Endothelial cell of umbilical vein (primary cell): ENCODE measurements around the gene PLOD1. TPM values are rescaled to one million over a fixed set of nuclear protein-coding genes. Genes with fewer than 3 reads are reported as not detected.
A peak's percentile ranks its signal among the peaks of the same experiment; 100 is the strongest.
"Not testable (repeated sequence)": the region's sequence is repeated elsewhere in the genome, so short reads cannot be mapped to it uniquely, and the experiment has no call there.

Experiments used
- BruUV-seq: library from RNA; stranded (reverse); fragments of 400-500 nt; replicated peaks from 2 replicates; lab custom pipeline; 2021; lab: Mats Ljungman, UMichigan
- CTCF ChIA-PET: fragments of 300-600, 350-600 bp; sonication (Branson Sonifier 250); formaldehyde crosslinking; loops from one replicate; lab custom pipeline; 2021; ENCODE audit warnings: antibody characterized with exemption, inconsistent platforms; lab: Charles Lee
- POLR2A ChIA-PET: fragments of 300-600, 350-600 bp; sonication (Branson Sonifier 250); formaldehyde crosslinking; loops from one replicate; lab custom pipeline; 2021; ENCODE audit warnings: antibody characterized with exemption, inconsistent platforms; lab: Charles Lee
- DNase-seq: peaks from one replicate; pipeline ENCODE4 v3.0.0-alpha.2; 2011; ENCODE audit warnings: low read depth, low spot score
- FAIRE-seq: peaks from 2 replicates; lab custom pipeline; 2011; peaks lifted over from hg19 to GRCh38; lab: Jason Lieb, UNC
- H2AFZ ChIP-seq: 2 replicates; pipeline ENCODE4 v1.6.0; 2012; ENCODE audit warnings: low read depth, low read length, control low read depth, inconsistent platforms
- H3K27ac ChIP-seq: 2 replicates; pipeline ENCODE4 v1.5.1; 2011; ENCODE audit warnings: low read depth, mild to moderate bottlenecking, control low read depth, low read length, moderate library complexity; ENCODE audit not compliant: insufficient read depth
- H3K27me3 ChIP-seq, 2 experiments: 2 replicates each; pipeline versions ENCODE4 v1.6.0 to v1.6.1; 2011; ENCODE audit warnings: low read length in 2 of 2, mixed read lengths in 1 of 2; ENCODE audit not compliant: control insufficient read depth in 2 of 2, insufficient read depth in 2 of 2
- H3K36me3 ChIP-seq, 2 experiments: 2 replicates in 1 of 2; 3 replicates in 1 of 2; pipeline ENCODE4 v1.5.1; 2011; ENCODE audit warnings: low read length in 2 of 2, mild to moderate bottlenecking in 1 of 2, moderate library complexity in 1 of 2; ENCODE audit not compliant: control insufficient read depth in 2 of 2, insufficient read depth in 2 of 2; ENCODE audit errors: extremely low read depth in 1 of 2
- H3K4me1 ChIP-seq: 3 replicates; pipeline ENCODE4 v1.5.1; 2011; ENCODE audit warnings: mild to moderate bottlenecking, low read length; ENCODE audit not compliant: control insufficient read depth, insufficient read depth; ENCODE audit errors: extremely low read depth
- H3K4me2 ChIP-seq: 2 replicates; pipeline ENCODE4 v1.6.1; 2011; ENCODE audit warnings: low read length, control low read depth, mixed read lengths; ENCODE audit not compliant: insufficient read depth
- H3K4me3 ChIP-seq, 3 experiments: fragments of 200-600 bp in 1 of 3; sonication (generic), shearing (Covaris generic) in 1 of 3; replicated peaks in 1 of 3; 2 replicates each; pipeline ENCODE4 v1.5.1; 2011 to 2016; ENCODE audit warnings: control low read depth in 3 of 3, low read length in 3 of 3, mild to moderate bottlenecking in 2 of 3, inconsistent platforms in 1 of 3, low read depth in 1 of 3, moderate library complexity in 1 of 3; ENCODE audit not compliant: insufficient read depth in 1 of 3
- H3K79me2 ChIP-seq: 2 replicates; pipeline ENCODE4 v1.6.0; 2012; ENCODE audit warnings: low read length, inconsistent platforms; ENCODE audit not compliant: control insufficient read depth, insufficient read depth
- H3K9ac ChIP-seq: replicated peaks from 2 replicates; pipeline ENCODE3; 2011; ENCODE audit warnings: low read length, control low read depth; ENCODE audit not compliant: insufficient read depth; ENCODE audit errors: extremely low read depth
- H3K9me1 ChIP-seq: replicated peaks from 3 replicates; pipeline ENCODE4 v1.6.0; 2011; ENCODE audit warnings: mild to moderate bottlenecking, low read length; ENCODE audit not compliant: control insufficient read depth, insufficient read depth; ENCODE audit errors: extremely low read depth
- H3K9me3 ChIP-seq: replicated peaks from 2 replicates; pipeline ENCODE4 v1.5.1; 2012; ENCODE audit warnings: low read length, inconsistent platforms; ENCODE audit not compliant: control insufficient read depth, insufficient read depth
- H4K20me1 ChIP-seq: replicated peaks from 2 replicates; pipeline ENCODE3; 2011; ENCODE audit warnings: mild to moderate bottlenecking, low read length; ENCODE audit not compliant: control insufficient read depth, insufficient read depth; ENCODE audit errors: extremely low read depth
- CTCF ChIP-seq, 2 donors: IDR thresholded peaks; 1 replicate in 1 of 2; 2 replicates in 1 of 2; pipeline ENCODE4 v1.5.1; 2011; ENCODE audit warnings: low read length in 2 of 2, mild to moderate bottlenecking in 2 of 2, moderate library complexity in 2 of 2, control low read depth in 1 of 2, inconsistent platforms in 1 of 2, low read depth in 1 of 2; ENCODE audit not compliant: insufficient read depth in 1 of 2; ENCODE audit errors: extremely low read depth in 1 of 2
- EZH2 ChIP-seq: IDR thresholded peaks from 2 replicates; pipeline ENCODE4 v1.6.1; 2012; ENCODE audit warnings: borderline replicate concordance, low read depth, mild to moderate bottlenecking, moderate library complexity, low read length, inconsistent platforms; ENCODE audit not compliant: severe bottlenecking
- JUN ChIP-seq: IDR thresholded peaks from 2 replicates; pipeline ENCODE4 v1.6.1; 2011; ENCODE audit warnings: borderline replicate concordance, low read depth; ENCODE audit not compliant: insufficient read length, insufficient read depth
- dilution Hi-C: fragments of 300-500 bp; cut with MboI; formaldehyde crosslinking; loops from one replicate; pipeline ENCODE4 v1.15.0; 2019; ENCODE audit warnings: low sequenced_read_pairs; ENCODE audit not compliant: extremely low pct_ligation_motif_present
- intact Hi-C: fragments of 100-400 bp; cut with micrococcal nuclease; formaldehyde crosslinking; loops from one replicate; pipeline ENCODE4 v1.10.0; 2022
- polyA plus RNA-seq, 4 experiments: library from polyadenylated mRNA; depleted of rRNA in 3 of 4; stranded (reverse) in 3 of 4; unstranded in 1 of 4; fragments of >200 nt; gene quantifications; 2 replicates each; pipeline versions ENCODE4 v1.2.1 to v1.2.3, GENCODE V29; 2011 to 2012; ENCODE audit warnings: missing spikeins in 1 of 4
- total RNA-seq: library from RNA; stranded (reverse); gene quantifications from 2 replicates; pipeline ENCODE4 v1.2.3, GENCODE V29; 2021

PLOD1 gene
- total and polyA plus RNA-seq, 2 donors (not counting 3 experiments of a cell fraction or from before 2014, with no cell fraction given): 260 to 412 TPM

DNA sequence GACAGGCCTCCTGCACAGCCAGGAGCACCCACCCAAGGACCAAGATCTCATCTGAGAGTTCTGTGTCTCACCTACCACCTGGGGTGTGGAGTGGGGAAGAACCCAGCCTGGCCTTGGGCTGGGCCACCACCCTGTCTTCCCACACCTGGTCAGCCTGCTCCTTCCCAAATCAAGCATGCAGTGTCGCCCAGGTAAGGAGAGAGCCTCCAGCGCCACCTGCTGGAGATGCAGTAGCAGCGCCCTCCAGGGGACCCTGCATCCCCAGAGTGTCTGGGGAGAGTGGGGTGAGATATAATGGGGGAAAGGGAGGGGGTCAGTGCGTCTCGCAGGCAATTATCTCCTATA lies 40.6 kb upstream of the PLOD1 start:
- no peak for FAIRE-seq
- dilution Hi-C loops: no loop called here
- CTCF ChIA-PET: interaction anchor here (1.6 to 3.9 kb wide), 2 partner anchors 16 to 55 kb away, joined by 3 to 42 read pairs; no protein-coding TSS in a partner anchor

GRCh38 chr1:11894501-11894900 lies 40.0 kb upstream of the PLOD1 start:
- BruUV-seq, H3K9me3 ChIP-seq, H3K9me1 ChIP-seq, H3K4me2 ChIP-seq, POLR2A ChIA-PET, H3K4me1 ChIP-seq, H3K27ac ChIP-seq, H3K9ac ChIP-seq, H2AFZ ChIP-seq, dilution Hi-C loops, H3K79me2 ChIP-seq, H3K4me3 ChIP-seq, H4K20me1 ChIP-seq, FAIRE-seq, DNase-seq, H3K36me3 ChIP-seq: not testable (repeated sequence)
- H3K27me3 ChIP-seq: peaks cover 13 to 15% of the 10 kb centered on the region in 2 experiments
- CTCF ChIA-PET: interaction anchor here (0.9 to 3.9 kb wide), 3 partner anchors 21 to 857 kb away, joined by 3 to 42 read pairs (median 3); no protein-coding TSS in a partner anchor
- intact Hi-C loops: loop anchor here (1.0 to 2.0 kb wide), 3 partner anchors 30 to 244 kb away; no protein-coding TSS in a partner anchor

More for the DNA sequence above, 40.6 kb upstream of the PLOD1 start:
- no peaks in the 10 kb centered on the region for H3K9me1 ChIP-seq
- POLR2A ChIA-PET: no interaction called here
- no peak overlapping the region for H3K4me3 ChIP-seq
- intact Hi-C loops: loop anchor here (1.0 to 2.0 kb wide), 3 partner anchors 29 to 243 kb away; no protein-coding TSS in a partner anchor
- H3K36me3 ChIP-seq: no peaks in the 10 kb centered on the region
- no TSS peak for BruUV-seq
- no peak overlapping the region for H2AFZ ChIP-seq
- H3K79me2 ChIP-seq: no peaks in the 10 kb centered on the region
- no peaks in the 10 kb centered on the region for H3K9me3 ChIP-seq
- H3K4me2 ChIP-seq: no peak overlapping the region
- TF ChIP-seq JUN: no peak
- TF ChIP-seq CTCF (IDR thresholded peaks at IDR 0.05; ENCODE audit: extremely low read depth in 1 of 2, insufficient read depth in 1 of 2, low read depth in 1 of 2, low read length in 2 of 2): peak; percentile 88 to 95
- TF ChIP-seq EZH2: no peak
- H3K27me3 ChIP-seq: peaks cover 7 to 9% of the 10 kb centered on the region in 2 experiments
- DNase-seq: peak; percentile 38
- no peaks in the 10 kb centered on the region for H3K4me1 ChIP-seq
- no peak overlapping the region for H3K27ac ChIP-seq
- no peaks in the 10 kb centered on the region for H4K20me1 ChIP-seq
- H3K9ac ChIP-seq: no peak overlapping the region
